OCI-LY1 (cell line): ENCODE data around the gene MYO15A.

Experiments
- H2AFZ ChIP-seq: fragments of 200-600 bp; sonication (generic), shearing (Covaris generic); 2 replicates; pipeline ENCODE4 v1.6.0; 2014; ENCODE audit warnings: antibody characterized with exemption, mild to moderate bottlenecking, low read length
- H3F3A ChIP-seq: fragments of 200-600 bp; sonication (generic), shearing (Covaris generic); 2 replicates; pipeline ENCODE4 v1.6.0; 2014; ENCODE audit warnings: mild to moderate bottlenecking, antibody characterized with exemption, low read length, moderate library complexity; ENCODE audit not compliant: insufficient read depth
- H3K27ac ChIP-seq: fragments of 200-600 bp; sonication (generic); 2 replicates; pipeline ENCODE4 v1.5.1; 2014; ENCODE audit warnings: low read length, mixed run types, mild to moderate bottlenecking, low read depth; ENCODE audit not compliant: poor library complexity, severe bottlenecking
- H3K27me3 ChIP-seq: fragments of 200-600 bp; sonication (generic); 2 replicates; pipeline ENCODE4 v1.6.0; 2014; ENCODE audit warnings: antibody characterized with exemption, mild to moderate bottlenecking, low read length, moderate library complexity; ENCODE audit not compliant: insufficient read depth
- H3K36me3 ChIP-seq: fragments of 200-600 bp; sonication (generic); 2 replicates; pipeline ENCODE4 v1.6.1; 2014; ENCODE audit warnings: mild to moderate bottlenecking, antibody characterized with exemption, low read length, moderate library complexity, mixed read lengths; ENCODE audit not compliant: insufficient read depth
- H3K4me1 ChIP-seq: fragments of 200-600 bp; sonication (generic); 2 replicates; pipeline ENCODE4 v1.5.1; 2014; ENCODE audit warnings: mild to moderate bottlenecking, low read length, moderate library complexity; ENCODE audit not compliant: insufficient read depth, severe bottlenecking
- H3K4me2 ChIP-seq: fragments of 200-600 bp; sonication (generic), shearing (Covaris generic); 2 replicates; pipeline ENCODE4 v1.6.1; 2014; ENCODE audit warnings: low read length
- H3K4me3 ChIP-seq: fragments of 200-600 bp; sonication (generic); 2 replicates; pipeline ENCODE4 v1.5.1; 2014; ENCODE audit warnings: low read length, low read depth, mild to moderate bottlenecking, mixed read lengths; ENCODE audit not compliant: poor library complexity, severe bottlenecking
- H3K79me2 ChIP-seq: fragments of 200-600 bp; shearing (Covaris generic); 2 replicates; pipeline ENCODE4 v1.6.1; 2016; ENCODE audit warnings: mixed run types, low read length, mixed read lengths; ENCODE audit not compliant: insufficient read depth
- H3K9ac ChIP-seq: fragments of 200-600 bp; sonication (generic), shearing (Covaris generic); 2 replicates; pipeline ENCODE4 v1.6.1; 2014; ENCODE audit warnings: mild to moderate bottlenecking, low read length, mixed read lengths
- H3K9me2 ChIP-seq: fragments of 200-600 bp; sonication (generic), shearing (Covaris generic); 2 replicates; pipeline ENCODE4 v1.6.1; 2014; ENCODE audit warnings: low read depth, mild to moderate bottlenecking, low read length, mixed read lengths
- H3K9me3 ChIP-seq: fragments of 200-600 bp; shearing (Covaris generic); 2 replicates; pipeline ENCODE4 v1.6.1; 2014; ENCODE audit warnings: low read length, mixed read lengths
- H4K20me1 ChIP-seq: fragments of 200-600 bp; sonication (generic), shearing (Covaris generic); 2 replicates; pipeline ENCODE4 v1.6.0; 2016; ENCODE audit warnings: mild to moderate bottlenecking, low read length; ENCODE audit not compliant: insufficient read depth
- EZH2 ChIP-seq: fragments of 200-600 bp; sonication (generic), shearing (Covaris generic); IDR thresholded peaks from 2 replicates; pipeline ENCODE4 v1.8.0; 2017; ENCODE audit warnings: borderline replicate concordance, mixed run types, mild to moderate bottlenecking, antibody characterized with exemption, low read length, moderate library complexity, mixed read lengths
- TF ChIP-seq, protein P1 (sequence below): fragments of 200-600 bp; sonication (generic), shearing (Covaris generic); IDR thresholded peaks from 2 replicates; pipeline ENCODE4 v1.5.1; 2017; ENCODE audit warnings: mild to moderate bottlenecking, antibody characterized with exemption, low read length, moderate library complexity, mixed read lengths

Gene MYO15A

DNA sequence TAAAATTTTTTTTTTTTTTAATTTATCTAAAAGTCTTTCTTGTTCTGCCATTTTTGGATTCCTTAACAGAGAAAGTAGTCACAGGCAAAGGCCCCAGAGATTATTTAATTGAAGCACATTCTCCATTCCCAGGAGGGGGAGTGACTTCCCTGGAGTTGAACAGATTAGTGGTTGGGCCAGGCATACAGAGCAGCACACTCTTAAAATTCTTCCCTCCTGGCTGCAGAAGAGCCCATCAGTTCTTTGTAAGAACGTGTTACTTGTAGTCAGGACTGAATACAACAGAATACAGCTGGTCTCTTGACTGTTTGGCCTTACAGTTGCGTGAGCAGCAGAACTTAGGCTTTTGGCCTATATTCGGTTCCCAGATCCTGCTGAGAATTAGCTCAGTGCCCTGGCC lies 76.8 kb downstream of the MYO15A start:
- Histone ChIP-seq H4K20me1 (no peaks in the 10 kb centered on the region), H3F3A (no peaks in the 10 kb centered on the region), H2AFZ (no peak overlapping the region), H3K36me3 (peaks cover 37% of the 10 kb centered on the region; the same call in 1 of the 2 replicates), H3K9me2 (no peaks in the 10 kb centered on the region), H3K79me2 (peaks cover 50% of the 10 kb centered on the region), H3K4me1 (peaks cover 48% of the 10 kb centered on the region), H3K4me3 (peak overlapping the region; percentile 69), H3K9ac (peak overlapping the region; percentile 86), H3K4me2 (peak overlapping the region; percentile 90), H3K27ac (no peak overlapping the region), H3K27me3 (no peaks in the 10 kb centered on the region), H3K9me3 (no peaks in the 10 kb centered on the region)
- TF ChIP-seq, protein P1, sequence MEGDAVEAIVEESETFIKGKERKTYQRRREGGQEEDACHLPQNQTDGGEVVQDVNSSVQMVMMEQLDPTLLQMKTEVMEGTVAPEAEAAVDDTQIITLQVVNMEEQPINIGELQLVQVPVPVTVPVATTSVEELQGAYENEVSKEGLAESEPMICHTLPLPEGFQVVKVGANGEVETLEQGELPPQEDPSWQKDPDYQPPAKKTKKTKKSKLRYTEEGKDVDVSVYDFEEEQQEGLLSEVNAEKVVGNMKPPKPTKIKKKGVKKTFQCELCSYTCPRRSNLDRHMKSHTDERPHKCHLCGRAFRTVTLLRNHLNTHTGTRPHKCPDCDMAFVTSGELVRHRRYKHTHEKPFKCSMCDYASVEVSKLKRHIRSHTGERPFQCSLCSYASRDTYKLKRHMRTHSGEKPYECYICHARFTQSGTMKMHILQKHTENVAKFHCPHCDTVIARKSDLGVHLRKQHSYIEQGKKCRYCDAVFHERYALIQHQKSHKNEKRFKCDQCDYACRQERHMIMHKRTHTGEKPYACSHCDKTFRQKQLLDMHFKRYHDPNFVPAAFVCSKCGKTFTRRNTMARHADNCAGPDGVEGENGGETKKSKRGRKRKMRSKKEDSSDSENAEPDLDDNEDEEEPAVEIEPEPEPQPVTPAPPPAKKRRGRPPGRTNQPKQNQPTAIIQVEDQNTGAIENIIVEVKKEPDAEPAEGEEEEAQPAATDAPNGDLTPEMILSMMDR = no peak
- TF ChIP-seq EZH2 = no peak

DNA sequence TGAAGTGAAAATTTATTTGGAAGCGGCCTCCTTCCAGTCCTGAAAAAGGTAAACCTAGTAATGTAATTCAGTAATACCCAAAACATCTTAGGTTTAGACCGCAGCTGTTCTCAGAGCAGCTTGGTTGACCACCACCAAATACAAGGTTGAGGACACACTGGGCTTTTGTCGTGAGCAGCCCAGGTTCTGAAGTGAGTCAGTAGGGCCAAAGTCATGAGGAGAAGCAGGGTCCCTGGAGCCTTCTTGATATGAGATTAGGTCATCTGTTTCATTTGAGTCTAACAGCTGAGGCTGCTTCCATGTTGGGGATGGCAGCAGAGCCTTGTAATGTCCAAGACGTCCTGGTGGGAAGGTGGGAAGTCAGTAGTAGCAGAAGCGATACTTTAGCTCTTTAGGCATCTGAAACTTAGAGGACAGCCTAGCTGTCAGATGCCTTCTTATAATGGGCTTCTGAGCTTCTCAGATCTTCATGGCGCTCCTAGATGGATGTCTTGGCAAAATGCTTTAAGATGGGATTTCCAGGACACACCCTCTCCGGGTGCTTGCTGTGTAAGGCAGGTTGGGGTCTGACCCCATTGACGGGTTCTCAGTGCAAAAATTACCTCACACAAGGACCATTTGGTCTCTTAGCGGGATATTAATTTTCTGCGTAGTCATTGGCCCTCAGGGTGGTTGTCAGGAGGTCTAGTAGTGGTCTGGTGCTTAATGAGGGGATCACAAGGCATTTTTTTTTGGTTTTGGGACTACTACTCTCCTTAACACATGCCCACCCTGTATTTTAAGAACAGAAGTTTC lies 77.5 kb downstream of the MYO15A start:
- no peaks in the 10 kb centered on the region for H3K9me3 ChIP-seq
- TF ChIP-seq EZH2 = no peak
- TF ChIP-seq, protein P1 = no peak
- peak overlapping the region; percentile 69 for H3K4me3 ChIP-seq
- H3K27me3 ChIP-seq = no peaks in the 10 kb centered on the region
- H2AFZ ChIP-seq = no peak overlapping the region
- H3K27ac ChIP-seq = no peak overlapping the region
- H3K9ac ChIP-seq = peak overlapping the region; percentile 86
- peaks cover 43% of the 10 kb centered on the region; the same call in 1 of the 2 replicates for H3K36me3 ChIP-seq
- peaks cover 56% of the 10 kb centered on the region for H3K79me2 ChIP-seq
- peaks cover 53% of the 10 kb centered on the region for H3K4me1 ChIP-seq
- H4K20me1 ChIP-seq = no peaks in the 10 kb centered on the region
- H3K4me2 ChIP-seq = peak overlapping the region; percentile 90
- H3F3A ChIP-seq = no peaks in the 10 kb centered on the region
- no peaks in the 10 kb centered on the region for H3K9me2 ChIP-seq

DNA sequence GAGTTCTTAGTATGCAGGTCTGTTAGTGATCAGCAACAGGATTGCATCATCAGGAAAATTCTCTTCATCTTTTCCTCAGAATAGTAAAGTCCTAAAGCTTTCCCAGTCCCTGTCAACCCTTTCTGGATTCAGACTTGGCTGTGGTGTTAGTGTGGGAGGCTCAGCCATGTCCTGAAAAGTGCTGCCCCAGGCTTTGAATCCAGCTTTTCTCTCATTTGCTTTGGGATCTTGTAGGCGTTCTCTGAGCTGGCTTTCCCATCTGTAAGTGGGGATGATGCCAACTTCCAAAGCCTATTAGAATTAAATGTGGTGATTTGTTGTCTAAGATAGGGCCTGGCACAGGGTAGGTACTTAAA lies 78.0 kb downstream of the MYO15A start:
- H3K27ac ChIP-seq = no peak overlapping the region
- peak overlapping the region; percentile 86; the same call in 1 of the 2 replicates for H3K9ac ChIP-seq
- H3K9me2 ChIP-seq = no peaks in the 10 kb centered on the region
- no peaks in the 10 kb centered on the region for H4K20me1 ChIP-seq
- peaks cover 62% of the 10 kb centered on the region for H3K79me2 ChIP-seq
- H3K36me3 ChIP-seq = peaks cover 48% of the 10 kb centered on the region; the same call in 1 of the 2 replicates
- no peaks in the 10 kb centered on the region for H3K9me3 ChIP-seq
- H3K4me3 ChIP-seq = peak overlapping the region; percentile 69
- no peak for TF ChIP-seq EZH2
- TF ChIP-seq, protein P1 = no peak
- H2AFZ ChIP-seq = no peak overlapping the region
- peaks cover 55% of the 10 kb centered on the region for H3K4me1 ChIP-seq
- no peaks in the 10 kb centered on the region for H3F3A ChIP-seq
- no peaks in the 10 kb centered on the region for H3K27me3 ChIP-seq
- peak overlapping the region; percentile 90 for H3K4me2 ChIP-seq
